Endothelial cell of umbilical vein (primary cell): Measurements from ENCODE around the gene PHTF1. TPM values are rescaled to one million over a fixed set of nuclear protein-coding genes. Genes with fewer than 3 reads are reported as not detected.

Source experiments
- BruUV-seq: library from RNA; stranded (reverse); fragments of 400-500 nt; replicated peaks from 2 replicates; lab custom pipeline; 2021; lab: Mats Ljungman, UMichigan
- CTCF ChIA-PET: fragments of 300-600, 350-600 bp; sonication (Branson Sonifier 250); formaldehyde crosslinking; loops from one replicate; lab custom pipeline; 2021; ENCODE audit warnings: antibody characterized with exemption, inconsistent platforms; lab: Charles Lee
- POLR2A ChIA-PET: fragments of 300-600, 350-600 bp; sonication (Branson Sonifier 250); formaldehyde crosslinking; loops from one replicate; lab custom pipeline; 2021; ENCODE audit warnings: antibody characterized with exemption, inconsistent platforms; lab: Charles Lee
- DNase-seq: peaks from one replicate; pipeline ENCODE4 v3.0.0-alpha.2; 2011; ENCODE audit warnings: low read depth, low spot score
- FAIRE-seq: peaks from 2 replicates; lab custom pipeline; 2011; peaks lifted over from hg19 to GRCh38; lab: Jason Lieb, UNC
- H2AFZ ChIP-seq: 2 replicates; pipeline ENCODE4 v1.6.0; 2012; ENCODE audit warnings: low read depth, low read length, control low read depth, inconsistent platforms
- H3K27ac ChIP-seq: 2 replicates; pipeline ENCODE4 v1.5.1; 2011; ENCODE audit warnings: low read depth, mild to moderate bottlenecking, control low read depth, low read length, moderate library complexity; ENCODE audit not compliant: insufficient read depth
- H3K27me3 ChIP-seq, 2 experiments: 2 replicates each; pipeline versions ENCODE4 v1.6.0 to v1.6.1; 2011; ENCODE audit warnings: low read length in 2 of 2, mixed read lengths in 1 of 2; ENCODE audit not compliant: control insufficient read depth in 2 of 2, insufficient read depth in 2 of 2
- H3K36me3 ChIP-seq, 2 experiments: 2 replicates in 1 of 2; 3 replicates in 1 of 2; pipeline ENCODE4 v1.5.1; 2011; ENCODE audit warnings: low read length in 2 of 2, mild to moderate bottlenecking in 1 of 2, moderate library complexity in 1 of 2; ENCODE audit not compliant: control insufficient read depth in 2 of 2, insufficient read depth in 2 of 2; ENCODE audit errors: extremely low read depth in 1 of 2
- H3K4me1 ChIP-seq: 3 replicates; pipeline ENCODE4 v1.5.1; 2011; ENCODE audit warnings: mild to moderate bottlenecking, low read length; ENCODE audit not compliant: control insufficient read depth, insufficient read depth; ENCODE audit errors: extremely low read depth
- H3K4me2 ChIP-seq: 2 replicates; pipeline ENCODE4 v1.6.1; 2011; ENCODE audit warnings: low read length, control low read depth, mixed read lengths; ENCODE audit not compliant: insufficient read depth
- H3K4me3 ChIP-seq, 3 experiments: fragments of 200-600 bp in 1 of 3; sonication (generic), shearing (Covaris generic) in 1 of 3; replicated peaks in 1 of 3; 2 replicates each; pipeline ENCODE4 v1.5.1; 2011 to 2016; ENCODE audit warnings: control low read depth in 3 of 3, low read length in 3 of 3, mild to moderate bottlenecking in 2 of 3, inconsistent platforms in 1 of 3, low read depth in 1 of 3, moderate library complexity in 1 of 3; ENCODE audit not compliant: insufficient read depth in 1 of 3
- H3K79me2 ChIP-seq: 2 replicates; pipeline ENCODE4 v1.6.0; 2012; ENCODE audit warnings: low read length, inconsistent platforms; ENCODE audit not compliant: control insufficient read depth, insufficient read depth
- H3K9ac ChIP-seq: replicated peaks from 2 replicates; pipeline ENCODE3; 2011; ENCODE audit warnings: low read length, control low read depth; ENCODE audit not compliant: insufficient read depth; ENCODE audit errors: extremely low read depth
- H3K9me1 ChIP-seq: replicated peaks from 3 replicates; pipeline ENCODE4 v1.6.0; 2011; ENCODE audit warnings: mild to moderate bottlenecking, low read length; ENCODE audit not compliant: control insufficient read depth, insufficient read depth; ENCODE audit errors: extremely low read depth
- H3K9me3 ChIP-seq: replicated peaks from 2 replicates; pipeline ENCODE4 v1.5.1; 2012; ENCODE audit warnings: low read length, inconsistent platforms; ENCODE audit not compliant: control insufficient read depth, insufficient read depth
- H4K20me1 ChIP-seq: replicated peaks from 2 replicates; pipeline ENCODE3; 2011; ENCODE audit warnings: mild to moderate bottlenecking, low read length; ENCODE audit not compliant: control insufficient read depth, insufficient read depth; ENCODE audit errors: extremely low read depth
- EZH2 ChIP-seq: IDR thresholded peaks from 2 replicates; pipeline ENCODE4 v1.6.1; 2012; ENCODE audit warnings: borderline replicate concordance, low read depth, mild to moderate bottlenecking, moderate library complexity, low read length, inconsistent platforms; ENCODE audit not compliant: severe bottlenecking
- FOS ChIP-seq: IDR thresholded peaks from 2 replicates; pipeline ENCODE4 v1.6.1; 2011; ENCODE audit warnings: mild to moderate bottlenecking, low read length, moderate library complexity, borderline replicate concordance; ENCODE audit not compliant: insufficient read depth
- GATA2 ChIP-seq: IDR thresholded peaks from 2 replicates; pipeline ENCODE4 v1.7.0; 2011; ENCODE audit warnings: low read depth, mild to moderate bottlenecking, moderate library complexity, mixed read lengths, low read length; ENCODE audit not compliant: insufficient read length, insufficient read depth
- JUN ChIP-seq: IDR thresholded peaks from 2 replicates; pipeline ENCODE4 v1.6.1; 2011; ENCODE audit warnings: borderline replicate concordance, low read depth; ENCODE audit not compliant: insufficient read length, insufficient read depth
- MYC ChIP-seq: IDR thresholded peaks from one replicate; pipeline ENCODE4 v1.6.1; 2011; ENCODE audit warnings: mild to moderate bottlenecking, low read depth, low read length
- POLR2A ChIP-seq: IDR thresholded peaks from 2 replicates; pipeline ENCODE4 v1.6.1; 2012; ENCODE audit warnings: low read depth, mild to moderate bottlenecking, control low read depth, low read length
- POLR2AphosphoS5 ChIP-seq: IDR thresholded peaks from 2 replicates; pipeline ENCODE4 v1.6.1; 2012; ENCODE audit warnings: low read depth, mild to moderate bottlenecking, control low read depth, low read length, moderate library complexity; ENCODE audit not compliant: insufficient read depth
- dilution Hi-C: fragments of 300-500 bp; cut with MboI; formaldehyde crosslinking; loops from one replicate; pipeline ENCODE4 v1.15.0; 2019; ENCODE audit warnings: low sequenced_read_pairs; ENCODE audit not compliant: extremely low pct_ligation_motif_present
- intact Hi-C: fragments of 100-400 bp; cut with micrococcal nuclease; formaldehyde crosslinking; loops from one replicate; pipeline ENCODE4 v1.10.0; 2022
- polyA plus RNA-seq, 4 experiments: library from polyadenylated mRNA; depleted of rRNA in 3 of 4; stranded (reverse) in 3 of 4; unstranded in 1 of 4; fragments of >200 nt; gene quantifications; 2 replicates each; pipeline versions ENCODE4 v1.2.1 to v1.2.3, GENCODE V29; 2011 to 2012; ENCODE audit warnings: missing spikeins in 1 of 4
- total RNA-seq: library from RNA; stranded (reverse); gene quantifications from 2 replicates; pipeline ENCODE4 v1.2.3, GENCODE V29; 2021
- TF ChIP-seq, protein P1 (sequence below), 2 donors: IDR thresholded peaks; 1 replicate in 1 of 2; 2 replicates in 1 of 2; pipeline ENCODE4 v1.5.1; 2011; ENCODE audit warnings: low read length in 2 of 2, mild to moderate bottlenecking in 2 of 2, moderate library complexity in 2 of 2, control low read depth in 1 of 2, inconsistent platforms in 1 of 2, low read depth in 1 of 2; ENCODE audit not compliant: insufficient read depth in 1 of 2; ENCODE audit errors: extremely low read depth in 1 of 2
- TF ChIP-seq, protein P2 (sequence below): IDR thresholded peaks from 2 replicates; pipeline ENCODE4 v1.6.1; 2011; ENCODE audit not compliant: insufficient read depth, insufficient read length

Gene PHTF1
- total and polyA plus RNA-seq, 2 donors (not counting 3 experiments of a cell fraction or from before 2014, with no cell fraction given): 26.3 to 62.6 TPM

DNA sequence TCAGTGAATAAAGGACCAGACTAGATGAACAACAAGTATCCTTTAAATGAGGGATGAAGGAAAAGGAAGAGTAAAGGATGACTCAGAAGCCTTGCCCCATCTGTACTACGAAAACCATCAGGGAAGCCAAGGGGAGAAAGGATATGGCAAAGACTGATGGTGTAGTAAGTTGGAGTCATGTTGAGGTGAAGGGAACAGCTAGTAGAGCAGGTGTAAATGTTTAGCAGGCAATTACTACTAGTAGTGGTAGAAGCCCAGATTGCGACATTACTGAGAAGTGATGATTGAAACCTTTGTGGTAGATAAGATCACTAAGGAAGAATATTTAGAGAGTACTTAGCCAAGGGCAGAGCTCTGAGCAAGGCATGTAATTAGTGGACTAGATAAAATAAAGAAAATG is 84.0 kb downstream of the PHTF1 start:
- dilution Hi-C loops: no loop called here
- DNase-seq: no peak
- BruUV-seq: no TSS peak
- no peak overlapping the region for H3K27ac ChIP-seq
- no peak overlapping the region for H3K4me3 ChIP-seq
- no peaks in the 10 kb centered on the region for H3K79me2 ChIP-seq
- FAIRE-seq: peak; percentile 38
- H4K20me1 ChIP-seq: no peaks in the 10 kb centered on the region
- H3K4me2 ChIP-seq: no peak overlapping the region
- ChIA-PET CTCF (interaction anchor here (0.9 kb wide), 1 partner anchor 534 kb away, joined by 3 read pairs; no protein-coding TSS in a partner anchor), POLR2A (no interaction called here)
- no peak overlapping the region for H2AFZ ChIP-seq
- peaks cover 8% of the 10 kb centered on the region for H3K4me1 ChIP-seq
- H3K36me3 ChIP-seq: no peaks in the 10 kb centered on the region
- no peaks in the 10 kb centered on the region for H3K9me1 ChIP-seq
- intact Hi-C loops: loop anchor here (5.0 kb wide), 1 partner anchor 303 kb away; no protein-coding TSS in a partner anchor
- TF ChIP-seq, protein P1, sequence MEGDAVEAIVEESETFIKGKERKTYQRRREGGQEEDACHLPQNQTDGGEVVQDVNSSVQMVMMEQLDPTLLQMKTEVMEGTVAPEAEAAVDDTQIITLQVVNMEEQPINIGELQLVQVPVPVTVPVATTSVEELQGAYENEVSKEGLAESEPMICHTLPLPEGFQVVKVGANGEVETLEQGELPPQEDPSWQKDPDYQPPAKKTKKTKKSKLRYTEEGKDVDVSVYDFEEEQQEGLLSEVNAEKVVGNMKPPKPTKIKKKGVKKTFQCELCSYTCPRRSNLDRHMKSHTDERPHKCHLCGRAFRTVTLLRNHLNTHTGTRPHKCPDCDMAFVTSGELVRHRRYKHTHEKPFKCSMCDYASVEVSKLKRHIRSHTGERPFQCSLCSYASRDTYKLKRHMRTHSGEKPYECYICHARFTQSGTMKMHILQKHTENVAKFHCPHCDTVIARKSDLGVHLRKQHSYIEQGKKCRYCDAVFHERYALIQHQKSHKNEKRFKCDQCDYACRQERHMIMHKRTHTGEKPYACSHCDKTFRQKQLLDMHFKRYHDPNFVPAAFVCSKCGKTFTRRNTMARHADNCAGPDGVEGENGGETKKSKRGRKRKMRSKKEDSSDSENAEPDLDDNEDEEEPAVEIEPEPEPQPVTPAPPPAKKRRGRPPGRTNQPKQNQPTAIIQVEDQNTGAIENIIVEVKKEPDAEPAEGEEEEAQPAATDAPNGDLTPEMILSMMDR (IDR thresholded peaks at IDR 0.05; ENCODE audit: extremely low read depth in 1 of 2, insufficient read depth in 1 of 2, low read depth in 1 of 2, low read length in 2 of 2): no peak
- TF ChIP-seq POLR2A (no peak), FOS (no peak), MYC (no peak), GATA2 (no peak), JUN (no peak), EZH2 (no peak), POLR2AphosphoS5 (no peak)
- TF ChIP-seq, protein P2, sequence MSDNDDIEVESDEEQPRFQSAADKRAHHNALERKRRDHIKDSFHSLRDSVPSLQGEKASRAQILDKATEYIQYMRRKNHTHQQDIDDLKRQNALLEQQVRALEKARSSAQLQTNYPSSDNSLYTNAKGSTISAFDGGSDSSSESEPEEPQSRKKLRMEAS: no peak
- H3K27me3 ChIP-seq: no peaks in the 10 kb centered on the region
- H3K9me3 ChIP-seq: no peaks in the 10 kb centered on the region
- H3K9ac ChIP-seq: no peak overlapping the region
